Epithelial cell of proximal tubule (primary cell): ENCODE measurements around the gene MATR3. TPM values are rescaled to one million over a fixed set of nuclear protein-coding genes. Genes with fewer than 3 reads are reported as not detected.
"Not testable (repeated sequence)": the region's sequence is repeated elsewhere in the genome, so short reads cannot be mapped to it uniquely, and the experiment has no call there.

Experiments
- DNase-seq: peaks from one replicate; pipeline ENCODE4 v3.0.0-alpha.2; 2011; ENCODE audit warnings: low read depth
- H3K4me3 ChIP-seq: 2 replicates; pipeline ENCODE4 v1.5.1; 2011; ENCODE audit warnings: low read depth, mild to moderate bottlenecking, low read length
- CTCF ChIP-seq: conservative IDR thresholded peaks from 2 replicates; pipeline ENCODE4 v1.5.1; 2012; ENCODE audit warnings: low read depth, mild to moderate bottlenecking, low read length
- total RNA-seq: library from RNA; depleted of rRNA; stranded (reverse); fragments of >200 nt; gene quantifications from 2 replicates; pipeline ENCODE4 v1.2.3, GENCODE V29; 2015

MATR3 gene
- total RNA-seq, 1 donor from 2014 or later = 175 TPM

- DNase-seq = peak; percentile 63
- peak; percentile 67 for TF ChIP-seq CTCF
- peak within 1 kb of the TSS; percentile 86 for H3K4me3 ChIP-seq
Observed at GRCh38 chr5:139341689-139342422, 48.3 kb downstream of the MATR3 start, which contains the start of gene PAIP2. TSS of gene PAIP2 (plus strand) at chr5:139341854. CDS start at chr5:139363785, 21,931 bp downstream.

- no peak for DNase-seq
- TF ChIP-seq CTCF = no peak
- peak overlapping the region; percentile 86 for H3K4me3 ChIP-seq
Observed at GRCh38 chr5:139342423-139342723, 48.8 kb downstream of the MATR3 start.

- DNase-seq = no peak
- TF ChIP-seq CTCF = no peak
- H3K4me3 ChIP-seq = peak overlapping the region; percentile 86
Observed at GRCh38 chr5:139343476-139343875, 49.9 kb downstream of the MATR3 start.

GRCh38 chr5:139344177-139344576, 50.6 kb downstream of the MATR3 start:
- no peak for DNase-seq
- H3K4me3 ChIP-seq = no peak overlapping the region
- no peak for TF ChIP-seq CTCF

GRCh38 chr5:139345442-139345841, 51.9 kb downstream of the MATR3 start:
- not testable (repeated sequence) for H3K4me3 ChIP-seq, DNase-seq

GRCh38 chr5:139347863-139348262, 54.3 kb downstream of the MATR3 start:
- DNase-seq, H3K4me3 ChIP-seq: not testable (repeated sequence)

- DNase-seq = no peak
- no peak for TF ChIP-seq CTCF
- no peak overlapping the region for H3K4me3 ChIP-seq
Observed at GRCh38 chr5:139354186-139354585, 60.6 kb downstream of the MATR3 start.

- DNase-seq = not testable (repeated sequence)
Observed at GRCh38 chr5:139355900-139356299, 62.4 kb downstream of the MATR3 start.

More at GRCh38 chr5:139355900-139356299, 62.4 kb downstream of the MATR3 start:
- not testable (repeated sequence) for H3K4me3 ChIP-seq
